ENCODE results near the gene SCAPER.

The SCAPER gene

DNA sequence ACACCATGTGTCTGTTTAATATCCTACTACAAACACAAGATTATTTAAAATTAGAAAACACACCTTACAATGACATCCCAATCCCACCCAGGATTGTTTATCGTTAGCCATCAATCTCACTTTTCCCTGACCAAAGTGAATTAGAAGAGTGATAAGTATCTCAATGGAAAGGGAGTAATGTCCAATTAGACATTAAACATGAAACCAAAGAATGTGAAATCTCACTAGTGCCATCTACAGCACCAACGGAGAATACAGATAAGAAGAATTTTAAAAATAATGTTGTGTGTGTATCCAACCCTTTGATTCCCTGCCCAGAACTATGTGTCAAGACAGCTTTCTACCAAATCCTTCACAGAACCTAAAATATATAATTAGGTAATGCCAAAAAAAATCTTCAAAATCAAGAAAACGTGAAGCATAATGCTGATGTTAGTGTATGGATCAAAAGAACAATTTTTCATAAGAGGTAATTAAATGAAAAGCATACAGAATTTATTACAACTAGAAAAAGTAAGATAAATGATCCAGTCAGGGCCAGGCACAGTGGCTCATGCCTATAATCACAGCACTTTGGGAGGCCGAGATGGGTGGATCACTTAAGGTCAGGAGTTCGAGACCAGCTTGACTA, 64.2 kb downstream of the SCAPER start (continued):
- TF ChIP-seq PRDM1 (tag by site-specific recombination; IDR thresholded peaks at IDR 0.05) (peak; percentile 88), GLI2 (tag by site-specific recombination; IDR thresholded peaks at IDR 0.05; ENCODE audit: borderline replicate concordance, low read depth) (no peak), ZNF341 (tag by site-specific recombination; IDR thresholded peaks at IDR 0.05; ENCODE audit: low read depth) (no peak), SETDB1 (IDR thresholded peaks at IDR 0.05; ENCODE audit: insufficient read length, low read length) (no peak), FEZF1 (tag by site-specific recombination; IDR thresholded peaks at IDR 0.05) (no peak), ZNF521 (tag by site-specific recombination; IDR thresholded peaks at IDR 0.05) (no peak), ZBTB8A (tag by site-specific recombination; IDR thresholded peaks at IDR 0.05) (no peak), IKZF3 (tag by site-specific recombination; IDR thresholded peaks at IDR 0.05) (peak; percentile 53; the same call in 1 of the 2 replicates), ZNF121 (tag by site-specific recombination; IDR thresholded peaks at IDR 0.05) (no peak), ZNF16 (tag by site-specific recombination; IDR thresholded peaks at IDR 0.05; ENCODE audit: low read depth) (no peak), SALL2 (tag by site-specific recombination; IDR thresholded peaks at IDR 0.05; ENCODE audit: borderline replicate concordance) (no peak), ZNF664 (tag by site-specific recombination; IDR thresholded peaks at IDR 0.05) (0 out of 2 replicates have a peak, but pooled peaks have one; percentile 7), ZNF510 (tag by site-specific recombination; IDR thresholded peaks at IDR 0.05; ENCODE audit: insufficient replicate concordance) (no peak), SP2 (tag by site-specific recombination; IDR thresholded peaks at IDR 0.05) (no peak), ZNF626 (tag by site-specific recombination; IDR thresholded peaks at IDR 0.05) (no peak), ZNF184 (tag by site-specific recombination; IDR thresholded peaks at IDR 0.05) (no peak), WT1 (tag by site-specific recombination; IDR thresholded peaks at IDR 0.05) (peak; percentile 76), ZNF394 (tag by site-specific recombination; IDR thresholded peaks at IDR 0.05; ENCODE audit: borderline replicate concordance) (no peak), ZNF175 (tag by site-specific recombination; IDR thresholded peaks at IDR 0.05) (no peak), ZNF623 (tag by site-specific recombination; IDR thresholded peaks at IDR 0.05) (no peak), YY1 (tag by site-specific recombination; IDR thresholded peaks at IDR 0.05) (no peak), ZNF843 (tag by site-specific recombination; IDR thresholded peaks at IDR 0.05) (no peak), ZNF585B (tag by site-specific recombination; IDR thresholded peaks at IDR 0.05) (no peak), ZNF654 (tag by site-specific recombination; IDR thresholded peaks at IDR 0.05; ENCODE audit: low read depth) (peak; percentile 51), ZNF214 (tag by site-specific recombination; IDR thresholded peaks at IDR 0.05; ENCODE audit: borderline replicate concordance) (no peak)
- TF ChIP-seq, protein P1, sequence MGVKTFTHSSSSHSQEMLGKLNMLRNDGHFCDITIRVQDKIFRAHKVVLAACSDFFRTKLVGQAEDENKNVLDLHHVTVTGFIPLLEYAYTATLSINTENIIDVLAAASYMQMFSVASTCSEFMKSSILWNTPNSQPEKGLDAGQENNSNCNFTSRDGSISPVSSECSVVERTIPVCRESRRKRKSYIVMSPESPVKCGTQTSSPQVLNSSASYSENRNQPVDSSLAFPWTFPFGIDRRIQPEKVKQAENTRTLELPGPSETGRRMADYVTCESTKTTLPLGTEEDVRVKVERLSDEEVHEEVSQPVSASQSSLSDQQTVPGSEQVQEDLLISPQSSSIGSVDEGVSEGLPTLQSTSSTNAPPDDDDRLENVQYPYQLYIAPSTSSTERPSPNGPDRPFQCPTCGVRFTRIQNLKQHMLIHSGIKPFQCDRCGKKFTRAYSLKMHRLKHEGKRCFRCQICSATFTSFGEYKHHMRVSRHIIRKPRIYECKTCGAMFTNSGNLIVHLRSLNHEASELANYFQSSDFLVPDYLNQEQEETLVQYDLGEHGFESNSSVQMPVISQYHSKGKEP (tag by site-specific recombination; IDR thresholded peaks at IDR 0.05): no peak
- TF ChIP-seq, protein P2, sequence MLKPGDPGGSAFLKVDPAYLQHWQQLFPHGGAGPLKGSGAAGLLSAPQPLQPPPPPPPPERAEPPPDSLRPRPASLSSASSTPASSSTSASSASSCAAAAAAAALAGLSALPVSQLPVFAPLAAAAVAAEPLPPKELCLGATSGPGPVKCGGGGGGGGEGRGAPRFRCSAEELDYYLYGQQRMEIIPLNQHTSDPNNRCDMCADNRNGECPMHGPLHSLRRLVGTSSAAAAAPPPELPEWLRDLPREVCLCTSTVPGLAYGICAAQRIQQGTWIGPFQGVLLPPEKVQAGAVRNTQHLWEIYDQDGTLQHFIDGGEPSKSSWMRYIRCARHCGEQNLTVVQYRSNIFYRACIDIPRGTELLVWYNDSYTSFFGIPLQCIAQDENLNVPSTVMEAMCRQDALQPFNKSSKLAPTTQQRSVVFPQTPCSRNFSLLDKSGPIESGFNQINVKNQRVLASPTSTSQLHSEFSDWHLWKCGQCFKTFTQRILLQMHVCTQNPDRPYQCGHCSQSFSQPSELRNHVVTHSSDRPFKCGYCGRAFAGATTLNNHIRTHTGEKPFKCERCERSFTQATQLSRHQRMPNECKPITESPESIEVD (tag by site-specific recombination; IDR thresholded peaks at IDR 0.05): 0 out of 2 replicates have a peak, but pooled peaks have one; percentile 33
- TF ChIP-seq, protein P3, sequence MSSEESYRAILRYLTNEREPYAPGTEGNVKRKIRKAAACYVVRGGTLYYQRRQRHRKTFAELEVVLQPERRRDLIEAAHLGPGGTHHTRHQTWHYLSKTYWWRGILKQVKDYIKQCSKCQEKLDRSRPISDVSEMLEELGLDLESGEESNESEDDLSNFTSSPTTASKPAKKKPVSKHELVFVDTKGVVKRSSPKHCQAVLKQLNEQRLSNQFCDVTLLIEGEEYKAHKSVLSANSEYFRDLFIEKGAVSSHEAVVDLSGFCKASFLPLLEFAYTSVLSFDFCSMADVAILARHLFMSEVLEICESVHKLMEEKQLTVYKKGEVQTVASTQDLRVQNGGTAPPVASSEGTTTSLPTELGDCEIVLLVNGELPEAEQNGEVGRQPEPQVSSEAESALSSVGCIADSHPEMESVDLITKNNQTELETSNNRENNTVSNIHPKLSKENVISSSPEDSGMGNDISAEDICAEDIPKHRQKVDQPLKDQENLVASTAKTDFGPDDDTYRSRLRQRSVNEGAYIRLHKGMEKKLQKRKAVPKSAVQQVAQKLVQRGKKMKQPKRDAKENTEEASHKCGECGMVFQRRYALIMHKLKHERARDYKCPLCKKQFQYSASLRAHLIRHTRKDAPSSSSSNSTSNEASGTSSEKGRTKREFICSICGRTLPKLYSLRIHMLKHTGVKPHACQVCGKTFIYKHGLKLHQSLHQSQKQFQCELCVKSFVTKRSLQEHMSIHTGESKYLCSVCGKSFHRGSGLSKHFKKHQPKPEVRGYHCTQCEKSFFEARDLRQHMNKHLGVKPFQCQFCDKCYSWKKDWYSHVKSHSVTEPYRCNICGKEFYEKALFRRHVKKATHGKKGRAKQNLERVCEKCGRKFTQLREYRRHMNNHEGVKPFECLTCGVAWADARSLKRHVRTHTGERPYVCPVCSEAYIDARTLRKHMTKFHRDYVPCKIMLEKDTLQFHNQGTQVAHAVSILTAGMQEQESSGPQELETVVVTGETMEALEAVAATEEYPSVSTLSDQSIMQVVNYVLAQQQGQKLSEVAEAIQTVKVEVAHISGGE (tag by site-specific recombination; conservative IDR thresholded peaks at IDR 0.05; ENCODE audit: low read depth): no peak
- TF ChIP-seq, protein P4, sequence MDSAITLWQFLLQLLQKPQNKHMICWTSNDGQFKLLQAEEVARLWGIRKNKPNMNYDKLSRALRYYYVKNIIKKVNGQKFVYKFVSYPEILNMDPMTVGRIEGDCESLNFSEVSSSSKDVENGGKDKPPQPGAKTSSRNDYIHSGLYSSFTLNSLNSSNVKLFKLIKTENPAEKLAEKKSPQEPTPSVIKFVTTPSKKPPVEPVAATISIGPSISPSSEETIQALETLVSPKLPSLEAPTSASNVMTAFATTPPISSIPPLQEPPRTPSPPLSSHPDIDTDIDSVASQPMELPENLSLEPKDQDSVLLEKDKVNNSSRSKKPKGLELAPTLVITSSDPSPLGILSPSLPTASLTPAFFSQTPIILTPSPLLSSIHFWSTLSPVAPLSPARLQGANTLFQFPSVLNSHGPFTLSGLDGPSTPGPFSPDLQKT (IDR thresholded peaks at IDR 0.05; ENCODE audit: borderline replicate concordance, low read depth, low read length): no peak
- TF ChIP-seq, protein P5, sequence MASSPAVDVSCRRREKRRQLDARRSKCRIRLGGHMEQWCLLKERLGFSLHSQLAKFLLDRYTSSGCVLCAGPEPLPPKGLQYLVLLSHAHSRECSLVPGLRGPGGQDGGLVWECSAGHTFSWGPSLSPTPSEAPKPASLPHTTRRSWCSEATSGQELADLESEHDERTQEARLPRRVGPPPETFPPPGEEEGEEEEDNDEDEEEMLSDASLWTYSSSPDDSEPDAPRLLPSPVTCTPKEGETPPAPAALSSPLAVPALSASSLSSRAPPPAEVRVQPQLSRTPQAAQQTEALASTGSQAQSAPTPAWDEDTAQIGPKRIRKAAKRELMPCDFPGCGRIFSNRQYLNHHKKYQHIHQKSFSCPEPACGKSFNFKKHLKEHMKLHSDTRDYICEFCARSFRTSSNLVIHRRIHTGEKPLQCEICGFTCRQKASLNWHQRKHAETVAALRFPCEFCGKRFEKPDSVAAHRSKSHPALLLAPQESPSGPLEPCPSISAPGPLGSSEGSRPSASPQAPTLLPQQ (tag by site-specific recombination; IDR thresholded peaks at IDR 0.05): 0 out of 2 replicates have a peak, but pooled peaks have one; percentile 14

Data from HEK293 (cell line).